Hypothalamus (tissue), 51 donors: ENCODE data around the gene BMP8A.
"Not testable (repeated sequence)": the region's sequence is repeated elsewhere in the genome, so short reads cannot be mapped to it uniquely, and the experiment has no call there.

Experiments used
- DNase-seq, 51 donors: peaks; one replicate each; lab custom pipeline; 2025; lab: John Stamatoyannopoulos, UW

The BMP8A gene

GRCh38 chr1:39491146-39491921 lies at the start of gene BMP8A:
Gene BMP8A, plus strand, starts transcription at chr1:39491636. Its CDS starts 356 bp downstream, at chr1:39491992.
- DNase-seq, result peak in 10 of 51 donors; percentile 8 to 70 (median 24)

GRCh38 chr1:39441797-39442196 lies 49.6 kb upstream of the BMP8A start:
- DNase-seq, result no peak

DNA sequence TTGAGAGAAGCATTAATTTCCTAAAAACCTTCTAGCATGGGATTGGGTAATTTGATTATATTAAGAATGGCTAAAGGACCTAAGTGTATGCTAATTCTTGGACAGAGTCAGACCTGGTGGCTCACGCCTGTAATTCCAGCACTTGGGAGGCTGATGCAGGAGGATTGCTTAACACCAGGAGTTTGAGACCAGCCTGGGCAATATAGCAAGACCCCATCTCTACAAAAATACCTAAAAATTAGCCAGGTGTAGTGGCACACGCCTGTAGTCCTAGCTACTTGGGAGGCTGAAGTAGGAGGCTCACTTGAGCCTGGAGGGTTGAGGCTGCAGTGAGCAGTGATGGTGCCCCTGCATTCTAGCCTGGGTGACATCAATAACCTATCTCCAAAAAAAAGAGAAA lies 45.9 kb upstream of the BMP8A start:
- no peak for DNase-seq

DNA sequence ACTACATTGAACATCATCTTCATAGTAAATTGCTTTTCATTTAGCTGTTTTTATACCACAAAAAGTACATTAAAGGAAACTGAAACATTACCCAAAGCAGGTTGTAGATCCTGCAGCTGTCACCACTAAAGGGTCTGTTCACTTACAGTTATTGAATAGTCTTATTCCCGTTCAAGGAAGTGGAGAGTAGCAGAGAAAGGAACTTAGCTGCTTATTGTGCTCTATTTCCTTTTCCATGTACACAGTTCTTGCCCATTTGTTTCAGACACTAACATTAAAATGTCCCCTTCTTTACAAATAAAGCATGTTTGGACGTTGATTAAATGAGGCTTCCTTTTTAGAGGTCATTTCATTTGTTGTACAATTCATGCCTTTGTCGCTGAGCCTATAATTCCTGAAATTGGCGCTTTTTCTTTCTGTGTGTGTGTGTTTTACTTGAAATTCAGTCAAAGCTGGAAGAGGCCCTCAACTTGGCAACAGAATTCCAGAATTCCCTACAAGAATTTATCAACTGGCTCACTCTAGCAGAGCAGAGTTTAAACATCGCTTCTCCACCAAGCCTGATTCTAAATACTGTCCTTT lies 44.4 kb upstream of the BMP8A start:
- no peak for DNase-seq

GRCh38 chr1:39450041-39450440 lies 41.4 kb upstream of the BMP8A start:
- not testable (repeated sequence) for DNase-seq

DNA sequence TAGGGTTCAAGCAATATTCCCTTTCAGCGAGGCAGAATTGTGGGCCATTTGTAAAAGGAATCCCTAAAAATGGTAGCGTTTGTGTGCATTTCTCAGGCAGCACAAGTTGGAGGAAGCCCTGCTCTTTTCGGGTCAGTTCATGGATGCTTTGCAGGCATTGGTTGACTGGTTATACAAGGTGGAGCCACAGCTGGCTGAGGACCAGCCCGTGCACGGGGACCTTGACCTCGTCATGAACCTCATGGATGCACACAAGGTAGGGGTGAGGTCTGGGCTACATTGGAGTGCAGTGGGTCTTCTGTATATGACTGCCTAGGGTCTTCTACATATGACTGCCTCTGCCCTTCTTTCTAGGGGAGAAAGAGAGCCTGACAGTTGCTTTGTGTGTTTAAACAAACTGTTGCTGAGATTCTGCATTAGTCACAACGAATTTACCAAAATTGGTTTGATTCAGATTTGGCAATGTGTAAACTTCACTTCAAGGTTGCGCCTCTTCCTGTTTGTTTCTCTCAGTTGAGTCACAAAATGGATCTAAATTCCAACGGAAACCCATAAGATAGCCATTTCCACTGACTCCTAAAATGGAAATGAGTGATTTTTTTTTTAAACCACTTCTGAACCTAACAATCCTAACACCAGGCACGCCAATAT lies 40.4 kb upstream of the BMP8A start:
- DNase-seq, result no peak

GRCh38 chr1:39452081-39452480 lies 39.4 kb upstream of the BMP8A start:
- DNase-seq, result peak in 3 of 51 donors; percentile 4 to 7 (median 6)

GRCh38 chr1:39452540-39452939 lies 38.9 kb upstream of the BMP8A start:
- DNase-seq, result no peak

DNA sequence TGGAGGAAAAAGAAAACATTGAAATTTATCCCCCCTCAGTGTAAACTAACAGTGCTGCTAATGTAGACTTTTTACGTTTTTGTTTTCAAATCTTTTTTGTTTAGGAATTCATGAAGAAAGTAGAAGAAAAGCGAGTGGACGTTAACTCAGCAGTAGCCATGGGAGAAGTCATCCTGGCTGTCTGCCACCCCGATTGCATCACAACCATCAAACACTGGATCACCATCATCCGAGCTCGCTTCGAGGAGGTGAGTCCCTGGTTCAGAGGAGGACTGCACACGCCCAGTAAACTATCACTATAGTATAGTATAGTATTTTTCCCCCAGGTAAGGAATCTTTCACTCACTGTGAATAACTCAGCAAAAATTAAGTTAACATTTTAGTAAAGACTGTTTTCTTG lies 37.8 kb upstream of the BMP8A start:
- peak in 13 of 51 donors; percentile 4 to 52 (median 8) for DNase-seq

- peak in 1 of 51 donors; percentile 8 for DNase-seq
Observed at GRCh38 chr1:39458991-39459390, 32.4 kb upstream of the BMP8A start.

DNA sequence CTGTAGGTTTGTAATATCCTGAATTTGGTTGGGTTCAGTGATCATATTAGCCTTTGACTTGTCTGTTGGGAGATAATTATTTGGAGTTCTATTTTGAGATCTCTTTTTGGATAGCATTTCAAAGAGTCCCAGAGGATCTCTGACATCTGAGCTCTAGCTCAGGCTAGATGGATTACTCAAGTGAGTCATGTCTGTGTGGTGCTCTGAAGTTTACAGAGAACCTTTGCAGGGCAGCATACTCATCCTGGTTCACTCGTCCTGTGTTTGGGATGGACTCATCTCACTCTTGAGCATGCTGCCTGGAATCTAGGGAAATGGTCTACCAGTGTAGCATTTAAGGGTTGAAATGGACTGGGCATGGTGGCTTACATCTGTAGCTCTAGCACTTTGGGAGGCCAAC lies 29.4 kb upstream of the BMP8A start:
- DNase-seq, result no peak

DNA sequence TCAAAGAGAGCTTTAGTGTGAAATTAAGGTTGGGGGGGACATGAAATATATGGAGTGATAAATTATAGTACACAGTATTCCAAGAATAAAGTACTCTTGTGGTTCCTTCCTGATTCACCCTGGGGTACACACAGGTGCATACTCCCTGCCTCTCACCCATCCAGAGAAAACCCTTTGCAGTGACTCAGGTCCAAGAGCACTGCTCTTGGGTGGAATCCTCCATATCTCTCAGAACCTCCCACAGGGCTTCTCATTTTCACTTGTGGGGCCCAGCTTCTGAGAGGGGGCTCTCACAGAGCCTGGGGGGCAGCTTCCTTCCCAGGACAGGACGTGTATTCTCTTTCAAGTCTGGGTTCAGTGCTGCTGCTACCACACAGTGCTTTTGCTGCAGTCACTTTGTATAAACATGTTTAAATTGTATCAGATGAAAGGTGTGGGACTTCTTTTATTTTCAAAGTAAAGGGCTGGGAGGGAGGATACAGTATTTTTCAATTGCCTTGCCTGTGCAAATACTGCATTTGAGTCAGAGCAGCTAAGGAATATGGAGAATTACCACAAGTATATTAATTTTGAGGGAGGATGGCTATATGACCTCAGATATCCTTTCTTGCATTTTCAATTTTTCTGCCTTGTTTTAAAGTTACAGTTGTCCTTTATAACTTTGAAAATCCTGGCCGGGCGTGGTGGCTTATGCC lies 24.9 kb upstream of the BMP8A start:
- DNase-seq, result no peak

GRCh38 chr1:39467108-39467720 lies 24.2 kb upstream of the BMP8A start:
- not testable (repeated sequence) for DNase-seq

- DNase-seq, result no peak
Observed at GRCh38 chr1:39469150-39469549, 22.3 kb upstream of the BMP8A start.

DNA sequence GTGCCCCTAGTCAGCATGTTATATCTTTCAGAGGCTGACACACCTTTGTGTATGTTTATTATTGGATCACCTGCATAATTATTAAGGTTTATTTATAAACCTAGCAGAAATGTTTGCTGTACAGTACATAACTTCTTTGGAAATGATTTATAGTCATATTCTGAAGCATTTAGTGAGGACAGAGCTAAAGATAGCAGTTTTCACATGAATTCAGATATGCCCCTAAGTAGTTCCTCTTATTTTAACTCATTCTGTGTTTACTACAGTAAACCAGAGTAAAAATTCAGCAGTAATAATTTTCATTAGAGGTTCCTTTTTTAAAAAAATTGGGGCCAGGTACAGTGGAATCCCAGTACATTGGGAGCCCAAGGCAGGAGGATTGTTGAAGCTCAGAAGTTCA lies 21.4 kb upstream of the BMP8A start:
- DNase-seq, result no peak

DNA sequence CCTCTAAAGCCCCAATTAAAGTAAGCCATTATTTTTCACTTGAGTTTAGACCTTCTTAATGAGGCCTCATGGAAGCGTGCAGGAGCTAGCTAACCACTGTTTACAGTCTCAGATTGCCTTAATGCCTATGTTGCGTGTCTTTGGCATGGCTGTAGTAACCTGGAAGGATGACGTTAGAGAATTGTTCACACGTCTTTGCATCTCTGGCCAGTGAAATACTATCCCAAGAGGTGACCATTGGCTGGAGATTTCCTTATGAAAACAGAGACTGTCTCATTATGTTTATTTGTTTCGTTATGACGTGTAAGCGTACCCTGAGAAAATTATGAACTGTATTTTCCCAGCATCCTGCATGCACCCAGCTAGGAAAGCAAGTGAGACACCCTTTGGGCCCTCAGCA lies 18.6 kb upstream of the BMP8A start:
- no peak for DNase-seq

DNA sequence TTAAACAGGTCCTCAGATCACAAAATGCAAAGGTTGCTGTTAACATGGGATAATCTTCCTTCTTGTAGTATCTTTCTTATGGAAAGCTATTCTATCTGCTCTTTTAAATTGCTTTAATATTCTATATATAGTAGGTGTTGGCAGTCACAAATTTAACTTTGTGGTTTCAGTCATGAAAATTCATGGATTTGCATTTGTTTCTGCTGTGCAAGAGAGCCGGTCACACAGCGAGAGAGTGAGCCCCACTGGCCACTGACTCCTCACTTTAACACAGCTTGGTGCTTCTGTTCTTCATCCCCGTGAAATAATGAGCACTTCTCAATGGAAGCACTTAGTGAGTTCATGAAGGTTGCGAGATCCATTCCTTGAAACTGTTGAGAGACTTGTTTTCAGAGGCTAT lies 18.1 kb upstream of the BMP8A start:
- DNase-seq, result no peak

- no peak for DNase-seq
Observed at GRCh38 chr1:39474810-39475209, 16.6 kb upstream of the BMP8A start.

DNA sequence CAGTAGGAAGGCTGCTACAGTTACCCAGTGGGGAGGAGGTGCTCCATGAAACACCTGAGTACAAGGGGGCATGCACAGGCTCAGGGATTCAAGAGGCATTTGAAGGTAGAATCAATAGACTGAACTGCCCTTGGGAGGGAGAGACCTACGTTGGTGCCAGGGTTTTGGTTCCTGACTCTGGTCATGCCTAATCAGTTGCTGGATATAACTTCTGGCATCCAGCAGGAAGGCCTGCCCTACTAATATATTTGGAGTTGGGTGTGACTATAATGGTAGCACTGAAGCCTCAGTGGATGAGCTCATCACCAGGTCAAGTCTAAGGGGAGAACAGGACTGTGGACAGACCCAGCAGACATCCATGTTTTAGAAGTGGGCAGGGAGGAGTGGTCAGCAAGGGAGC lies 15.9 kb upstream of the BMP8A start:
- not testable (repeated sequence) for DNase-seq

GRCh38 chr1:39478126-39478915 lies 13.1 kb upstream of the BMP8A start:
- DNase-seq, result no peak
